Peyer's patch (tissue), 4 donors: ENCODE data around the gene JUNB.

Source experiments
- POLR2A ChIP-seq, 2 donors: fragments of 450-650 bp; IDR thresholded peaks; one replicate each; pipeline ENCODE4 v1.5.1; 2017; ENCODE audit warnings: antibody characterized with exemption in 2 of 2, mild to moderate bottlenecking in 2 of 2, moderate library complexity in 2 of 2
- TF ChIP-seq, protein P1 (sequence below), 6 experiments: fragments of 450-650 bp in 4 of 6; fragments of 200-600 bp in 2 of 6; sonication (generic) in 1 of 6; IDR thresholded peaks; one replicate each; pipeline ENCODE4 v1.5.1; 2017 to 2019; ENCODE audit warnings: antibody characterized with exemption in 6 of 6, mild to moderate bottlenecking in 3 of 6, moderate library complexity in 1 of 6

GRCh38 chr19:12841094-12841493 lies 49.8 kb downstream of the JUNB start:
- TF ChIP-seq, protein P1, sequence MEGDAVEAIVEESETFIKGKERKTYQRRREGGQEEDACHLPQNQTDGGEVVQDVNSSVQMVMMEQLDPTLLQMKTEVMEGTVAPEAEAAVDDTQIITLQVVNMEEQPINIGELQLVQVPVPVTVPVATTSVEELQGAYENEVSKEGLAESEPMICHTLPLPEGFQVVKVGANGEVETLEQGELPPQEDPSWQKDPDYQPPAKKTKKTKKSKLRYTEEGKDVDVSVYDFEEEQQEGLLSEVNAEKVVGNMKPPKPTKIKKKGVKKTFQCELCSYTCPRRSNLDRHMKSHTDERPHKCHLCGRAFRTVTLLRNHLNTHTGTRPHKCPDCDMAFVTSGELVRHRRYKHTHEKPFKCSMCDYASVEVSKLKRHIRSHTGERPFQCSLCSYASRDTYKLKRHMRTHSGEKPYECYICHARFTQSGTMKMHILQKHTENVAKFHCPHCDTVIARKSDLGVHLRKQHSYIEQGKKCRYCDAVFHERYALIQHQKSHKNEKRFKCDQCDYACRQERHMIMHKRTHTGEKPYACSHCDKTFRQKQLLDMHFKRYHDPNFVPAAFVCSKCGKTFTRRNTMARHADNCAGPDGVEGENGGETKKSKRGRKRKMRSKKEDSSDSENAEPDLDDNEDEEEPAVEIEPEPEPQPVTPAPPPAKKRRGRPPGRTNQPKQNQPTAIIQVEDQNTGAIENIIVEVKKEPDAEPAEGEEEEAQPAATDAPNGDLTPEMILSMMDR (IDR thresholded peaks at IDR 0.05): no peak
- TF ChIP-seq POLR2A (IDR thresholded peaks at IDR 0.05): no peak
